Glutamatergic neuron (in vitro differentiated cells): ENCODE results near the gene ULK4. TPM values are rescaled to one million over a fixed set of nuclear protein-coding genes. Genes with fewer than 3 reads are reported as not detected.

ENCODE experiments used
- DNase-seq: peaks from one replicate; pipeline ENCODE4 v3.0.0; 2022
- H3K27ac Mint-ChIP-seq: one replicate; pipeline ENCODE4 v1.8.0; 2020; ENCODE audit warnings: mild to moderate bottlenecking, mixed read lengths, inconsistent platforms; ENCODE audit not compliant: unreplicated experiment
- H3K27me3 Mint-ChIP-seq: one replicate; pipeline ENCODE4 v1.8.0; 2020; ENCODE audit warnings: mild to moderate bottlenecking, moderate library complexity, mixed read lengths, inconsistent platforms; ENCODE audit not compliant: unreplicated experiment
- H3K36me3 Mint-ChIP-seq: one replicate; pipeline ENCODE4 v1.8.0; 2020; ENCODE audit warnings: mild to moderate bottlenecking, mixed read lengths, inconsistent platforms; ENCODE audit not compliant: unreplicated experiment
- H3K4me1 Mint-ChIP-seq: one replicate; pipeline ENCODE4 v1.8.0; 2020; ENCODE audit warnings: mild to moderate bottlenecking, low read depth, mixed read lengths, inconsistent platforms; ENCODE audit not compliant: unreplicated experiment
- H3K4me3 Mint-ChIP-seq: one replicate; pipeline ENCODE4 v1.8.0; 2020; ENCODE audit warnings: mild to moderate bottlenecking, mixed read lengths, inconsistent platforms; ENCODE audit not compliant: unreplicated experiment
- H3K9me3 Mint-ChIP-seq: one replicate; pipeline ENCODE4 v1.8.0; 2020; ENCODE audit warnings: mild to moderate bottlenecking, moderate library complexity, mixed read lengths, inconsistent platforms; ENCODE audit not compliant: unreplicated experiment
- CTCF ChIP-seq: fragments of 200-600 bp; sonication (generic); IDR thresholded peaks from one replicate; pipeline ENCODE4 v1.5.0; 2021; ENCODE audit not compliant: partially characterized antibody, unreplicated experiment
- total RNA-seq: library from RNA; stranded (reverse); fragmentation: NEBNext Ultra II Directional; extraction: Animal tissue kit (Norgen Biotek cat#: 25700); gene quantifications from one replicate; pipeline ENCODE4 v1.2.1, GENCODE V29; 2021; ENCODE audit not compliant: unreplicated experiment

ULK4 gene
- total RNA-seq, 1 donor from 2014 or later: 9.7 TPM

DNA sequence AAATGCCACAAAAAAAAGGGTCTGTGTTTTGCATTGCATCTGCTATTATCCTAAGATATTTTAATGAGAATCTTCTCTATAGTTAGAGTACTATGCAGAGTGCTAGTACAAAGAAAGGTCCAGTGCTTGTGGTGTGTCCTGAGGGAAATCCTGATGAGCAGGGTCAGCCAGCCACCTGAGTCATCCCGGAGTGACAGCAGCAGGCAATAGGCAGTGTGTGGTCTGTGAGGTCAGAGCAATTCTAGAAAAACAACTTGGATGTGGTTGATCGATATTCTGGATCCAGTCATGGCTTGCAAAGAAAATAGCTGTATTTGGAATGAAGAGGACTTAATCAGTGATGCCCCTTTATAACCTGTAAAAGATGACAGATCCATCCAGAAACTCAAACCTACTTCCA is 643.4 kb downstream of the ULK4 start:
- peak overlapping the region; percentile 55 for H3K27ac Mint-ChIP-seq
- H3K4me1 Mint-ChIP-seq: peaks cover 14% of the 10 kb centered on the region
- H3K4me3 Mint-ChIP-seq: no peak overlapping the region
- H3K36me3 Mint-ChIP-seq: no peaks in the 10 kb centered on the region
- TF ChIP-seq CTCF: no peak
- peak; percentile 48 for DNase-seq
- H3K9me3 Mint-ChIP-seq: peaks cover 1% of the 10 kb centered on the region
- H3K27me3 Mint-ChIP-seq: no peaks in the 10 kb centered on the region

- DNase-seq: no peak
- no peak for TF ChIP-seq CTCF
- no peak overlapping the region for H3K4me3 Mint-ChIP-seq
- no peaks in the 10 kb centered on the region for H3K27me3 Mint-ChIP-seq
- H3K4me1 Mint-ChIP-seq: peaks cover 9% of the 10 kb centered on the region
- H3K36me3 Mint-ChIP-seq: no peaks in the 10 kb centered on the region
- H3K9me3 Mint-ChIP-seq: peaks cover 1% of the 10 kb centered on the region
- H3K27ac Mint-ChIP-seq: no peak overlapping the region
These were observed 644.2 kb downstream of the ULK4 start for GRCh38 chr3:41317718-41318117.

DNA sequence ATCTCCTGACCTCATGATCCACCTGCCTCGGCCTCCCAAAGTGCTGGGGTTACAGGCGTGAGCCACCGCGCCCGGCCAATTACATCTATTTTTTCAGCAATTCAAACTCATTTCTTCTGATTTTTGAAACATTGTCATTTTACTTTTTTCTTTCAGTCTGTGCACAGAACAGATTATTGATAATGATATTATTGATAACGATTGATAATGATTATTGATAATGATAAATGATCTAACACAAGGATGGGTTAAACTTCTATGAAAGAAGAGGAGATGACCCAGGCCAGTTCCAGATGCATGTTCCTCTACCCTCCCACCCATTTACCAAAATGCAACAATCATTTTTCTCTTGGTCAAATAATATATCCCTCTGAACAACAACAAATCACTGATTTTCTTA is 644.6 kb downstream of the ULK4 start:
- no peak for DNase-seq
- Mint-ChIP-seq H3K27me3 (no peaks in the 10 kb centered on the region), H3K36me3 (no peaks in the 10 kb centered on the region), H3K4me3 (no peak overlapping the region), H3K4me1 (peaks cover 9% of the 10 kb centered on the region), H3K9me3 (peaks cover 1% of the 10 kb centered on the region), H3K27ac (no peak overlapping the region)
- no peak for TF ChIP-seq CTCF

- H3K27me3 Mint-ChIP-seq: peaks cover 3% of the 10 kb centered on the region
- no peaks in the 10 kb centered on the region for H3K36me3 Mint-ChIP-seq
- H3K9me3 Mint-ChIP-seq: peaks cover 3% of the 10 kb centered on the region
- no peak for DNase-seq
- H3K4me3 Mint-ChIP-seq: no peak overlapping the region
- peaks cover 11% of the 10 kb centered on the region for H3K4me1 Mint-ChIP-seq
- H3K27ac Mint-ChIP-seq: no peak overlapping the region
- no peak for TF ChIP-seq CTCF
These were observed 646.8 kb downstream of the ULK4 start for GRCh38 chr3:41315126-41315525.

DNA sequence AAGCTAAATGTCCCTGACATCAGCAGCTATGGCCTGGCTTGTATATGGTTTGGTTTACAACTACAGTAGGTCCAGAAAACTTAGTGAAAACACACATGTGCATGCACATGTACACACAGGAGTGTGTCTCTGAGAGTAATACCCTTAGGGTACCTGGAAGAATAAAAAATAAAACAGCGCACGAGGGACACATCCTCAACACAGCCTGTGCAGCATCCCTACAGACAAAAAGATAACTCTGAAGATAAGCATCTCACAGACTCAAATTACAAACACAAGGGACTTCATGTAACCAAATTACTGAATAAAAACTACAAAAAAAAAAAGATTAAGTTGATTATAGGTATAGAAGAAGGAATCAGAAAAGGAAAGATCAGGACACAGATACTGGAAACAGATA is 653.8 kb downstream of the ULK4 start:
- no peak for DNase-seq
- H3K9me3 Mint-ChIP-seq: peaks cover 6% of the 10 kb centered on the region
- no peak overlapping the region for H3K4me3 Mint-ChIP-seq
- H3K36me3 Mint-ChIP-seq: peaks cover 10% of the 10 kb centered on the region
- peak overlapping the region; percentile 67 for H3K27ac Mint-ChIP-seq
- peaks cover 5% of the 10 kb centered on the region for H3K27me3 Mint-ChIP-seq
- H3K4me1 Mint-ChIP-seq: peaks cover 14% of the 10 kb centered on the region
- no peak for TF ChIP-seq CTCF
